ENCODE measurements around the gene KRTAP13-1.

- TF ChIP-seq POLR2A (IDR thresholded peaks at IDR 0.05): no peak
- TF ChIP-seq, protein P1, sequence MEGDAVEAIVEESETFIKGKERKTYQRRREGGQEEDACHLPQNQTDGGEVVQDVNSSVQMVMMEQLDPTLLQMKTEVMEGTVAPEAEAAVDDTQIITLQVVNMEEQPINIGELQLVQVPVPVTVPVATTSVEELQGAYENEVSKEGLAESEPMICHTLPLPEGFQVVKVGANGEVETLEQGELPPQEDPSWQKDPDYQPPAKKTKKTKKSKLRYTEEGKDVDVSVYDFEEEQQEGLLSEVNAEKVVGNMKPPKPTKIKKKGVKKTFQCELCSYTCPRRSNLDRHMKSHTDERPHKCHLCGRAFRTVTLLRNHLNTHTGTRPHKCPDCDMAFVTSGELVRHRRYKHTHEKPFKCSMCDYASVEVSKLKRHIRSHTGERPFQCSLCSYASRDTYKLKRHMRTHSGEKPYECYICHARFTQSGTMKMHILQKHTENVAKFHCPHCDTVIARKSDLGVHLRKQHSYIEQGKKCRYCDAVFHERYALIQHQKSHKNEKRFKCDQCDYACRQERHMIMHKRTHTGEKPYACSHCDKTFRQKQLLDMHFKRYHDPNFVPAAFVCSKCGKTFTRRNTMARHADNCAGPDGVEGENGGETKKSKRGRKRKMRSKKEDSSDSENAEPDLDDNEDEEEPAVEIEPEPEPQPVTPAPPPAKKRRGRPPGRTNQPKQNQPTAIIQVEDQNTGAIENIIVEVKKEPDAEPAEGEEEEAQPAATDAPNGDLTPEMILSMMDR (IDR thresholded peaks at IDR 0.05): no peak
Measured at GRCh38 chr21:30395731-30396130, at the start of gene KRTAP13-1.
